ENCODE measurements around the gene CDH24.
A peak's percentile ranks its signal among the peaks of the same experiment; 100 is the strongest.

Gene CDH24

DNA sequence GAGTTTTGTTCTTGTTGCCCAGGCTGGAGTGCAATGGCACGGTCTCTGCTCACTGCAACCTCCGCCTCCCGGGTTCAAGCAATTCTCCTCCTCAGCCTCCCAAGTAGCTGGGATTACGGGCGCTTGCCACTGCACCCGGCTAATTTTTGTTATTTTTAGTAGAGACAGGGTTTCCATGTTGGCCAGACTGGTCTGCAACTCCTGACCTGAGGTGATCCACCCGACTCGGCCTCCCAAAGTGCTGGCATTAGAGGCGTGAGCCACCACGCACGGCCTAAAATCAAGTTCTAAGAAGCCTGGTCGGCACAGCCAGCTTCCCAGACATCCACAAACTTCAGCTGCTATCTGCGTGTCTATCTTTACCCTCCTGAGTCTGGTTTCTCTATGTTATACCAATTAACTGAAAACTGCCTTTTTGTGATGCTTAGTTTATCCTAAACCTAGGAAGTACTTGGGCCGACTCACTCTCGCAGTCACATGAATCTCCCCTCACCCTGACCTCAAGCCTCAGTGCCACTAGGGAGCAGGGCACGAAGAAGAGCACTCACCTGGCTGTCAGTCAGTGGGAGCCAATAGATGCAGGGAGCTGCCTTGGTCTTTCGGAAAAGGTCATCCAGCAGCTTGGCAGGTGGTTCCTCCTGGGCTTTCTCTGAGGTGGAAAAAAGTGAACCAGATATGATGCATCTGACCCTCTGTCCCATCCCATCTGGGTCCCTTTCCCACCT is 3.4 kb upstream of the CDH24 start:
- no peak for DNase-seq

DNA sequence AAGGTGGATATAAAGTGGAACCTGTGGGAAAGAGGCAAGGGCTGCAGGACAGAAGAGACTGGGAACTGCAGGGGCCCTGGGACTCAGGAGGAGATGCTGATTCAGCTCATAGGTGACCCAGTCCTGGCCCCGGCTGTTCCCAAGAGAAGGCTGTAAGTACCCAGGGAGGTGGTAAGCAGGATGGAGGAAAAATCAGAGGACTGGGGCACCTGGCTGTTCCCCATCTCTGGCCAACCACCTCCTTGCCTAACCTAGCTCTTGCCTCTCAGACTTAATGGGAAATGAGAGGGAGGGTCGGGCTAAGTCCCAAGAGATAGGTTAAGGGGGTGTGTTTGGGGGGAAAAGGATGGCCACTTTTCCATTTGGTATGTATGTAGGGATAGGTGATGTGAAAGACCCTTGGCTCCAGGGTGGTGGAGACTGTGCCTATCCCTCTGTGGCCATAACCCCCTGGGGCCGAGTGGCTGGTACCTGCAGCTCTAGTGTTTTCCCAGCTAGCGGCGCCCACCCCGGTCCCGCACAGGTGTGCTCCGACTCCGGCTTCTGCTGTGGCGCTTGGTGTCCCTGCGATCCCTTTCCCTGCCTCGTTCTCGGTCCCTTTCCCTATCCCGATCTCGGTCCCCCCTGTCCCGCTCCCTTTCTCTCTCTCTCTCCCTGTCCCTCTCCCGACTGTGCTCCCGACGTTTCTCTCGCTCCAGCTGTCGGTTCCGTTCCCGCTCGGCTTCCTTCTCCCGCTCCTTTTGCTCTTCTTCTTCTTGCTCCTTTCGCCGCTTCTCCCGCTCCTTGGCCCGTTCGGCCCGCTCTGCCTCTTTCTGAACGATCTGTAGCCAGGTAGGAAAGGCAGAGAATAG is 1.6 kb upstream of the CDH24 start:
- no peak for DNase-seq

DNA sequence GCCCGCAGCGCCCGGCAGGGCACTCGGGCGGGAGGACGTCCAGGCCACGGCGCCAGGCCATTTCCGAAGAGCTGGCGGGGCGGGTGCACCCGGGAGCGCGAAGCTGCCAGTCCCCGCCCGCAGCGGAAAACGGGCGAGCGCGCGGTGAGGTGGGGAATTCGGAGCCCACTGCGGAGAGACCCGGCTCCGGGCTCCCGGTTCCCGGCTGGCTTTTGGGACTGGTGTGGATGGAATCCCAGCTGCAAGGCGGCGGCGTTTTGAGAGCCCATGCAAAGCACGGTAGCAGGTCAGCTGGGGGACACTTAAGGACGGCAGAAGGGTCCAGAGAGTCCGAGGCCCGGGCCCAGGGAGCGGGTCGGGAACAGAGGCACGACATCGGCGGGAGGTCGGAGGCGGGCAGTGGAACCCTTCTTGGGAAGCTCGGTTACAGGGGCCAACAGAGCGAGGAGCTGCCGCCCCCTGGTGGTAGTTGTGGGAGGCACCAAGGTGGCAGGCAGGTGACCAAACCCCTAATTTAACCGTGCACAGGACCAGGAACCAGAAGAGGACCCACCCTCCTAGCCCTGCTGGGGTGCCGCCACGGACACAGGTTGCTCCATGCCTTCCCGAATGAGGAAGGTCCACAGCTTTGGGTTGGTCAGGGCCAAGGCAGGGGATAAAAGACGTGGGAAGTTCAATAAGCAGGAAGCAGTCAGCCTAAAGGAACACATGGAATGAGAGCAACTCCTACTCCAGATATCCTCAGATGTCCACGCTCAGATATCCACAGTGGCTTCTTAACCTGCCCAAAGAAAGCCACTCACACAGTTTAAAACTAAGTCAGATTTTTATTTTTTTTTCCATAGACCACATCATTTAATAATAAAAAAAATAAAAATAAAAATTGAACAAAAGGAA is 685 bp upstream of the CDH24 start:
- DNase-seq = peak; percentile 94

DNA sequence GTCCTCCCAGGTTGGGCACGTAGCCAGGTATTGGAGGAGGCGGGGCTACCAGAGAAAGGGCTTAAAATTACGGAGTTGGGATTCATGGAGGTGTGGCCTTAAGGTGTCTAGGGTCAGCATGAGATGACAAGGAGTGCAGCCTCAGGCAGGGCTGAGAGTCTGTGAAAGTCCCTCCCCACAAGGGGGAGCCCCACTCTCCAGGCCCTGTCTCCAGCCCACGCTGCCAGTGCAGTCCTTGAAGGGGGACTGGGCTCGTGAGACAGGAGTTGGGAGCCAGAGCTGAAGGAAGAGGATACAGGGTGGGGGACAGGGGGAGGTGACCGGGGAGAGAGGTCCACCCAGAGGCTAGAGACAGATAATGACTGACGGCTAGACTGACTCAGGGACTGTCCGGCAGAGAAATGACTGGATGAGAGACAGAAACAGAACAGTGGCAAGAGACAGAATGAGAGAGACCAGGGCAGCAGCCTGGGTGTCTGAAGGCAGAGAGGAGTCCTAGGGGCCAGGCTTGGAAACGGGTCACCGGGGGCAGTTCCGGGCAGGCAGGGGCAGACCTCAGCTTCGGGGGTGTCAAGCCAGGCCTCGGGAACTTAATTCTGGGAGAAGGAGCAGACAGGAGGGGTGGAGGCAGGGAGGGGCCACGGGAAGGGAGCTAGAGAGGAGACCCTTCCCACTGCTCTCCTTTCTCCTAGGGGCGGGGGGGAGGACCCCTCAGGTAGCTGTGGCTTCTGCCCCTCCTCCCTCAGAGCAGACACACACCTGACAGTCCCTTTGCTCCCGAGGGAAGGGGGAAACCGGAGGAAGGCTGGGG is 970 bp downstream of the CDH24 start:
- peak; percentile 62 for DNase-seq

DNA sequence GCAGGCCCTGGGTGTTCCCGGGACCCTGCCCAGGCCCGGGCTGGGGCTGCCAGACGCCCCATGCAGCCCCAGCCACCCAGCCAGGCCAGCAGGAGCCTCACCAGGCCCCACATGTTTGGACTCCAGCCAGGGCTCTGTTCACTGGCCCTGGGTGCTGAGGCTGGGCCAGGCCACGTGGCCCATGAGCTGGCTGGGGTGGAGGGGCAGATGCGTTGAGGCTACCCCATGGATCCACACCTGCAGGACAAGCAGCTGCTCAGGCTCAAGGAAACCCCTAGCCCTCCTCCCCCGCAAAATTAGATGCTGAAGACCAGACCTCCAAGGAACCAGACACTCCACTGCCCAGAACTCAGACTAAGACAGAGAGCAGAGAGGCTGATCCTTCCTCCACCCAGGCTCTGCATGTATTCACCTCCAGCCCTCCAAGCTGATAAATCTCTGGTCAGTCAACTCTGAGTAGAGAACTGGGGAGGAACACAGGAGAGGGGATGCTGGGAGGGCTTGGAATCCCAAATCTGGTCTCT is 1.6 kb downstream of the CDH24 start:
- DNase-seq = no peak

DNA sequence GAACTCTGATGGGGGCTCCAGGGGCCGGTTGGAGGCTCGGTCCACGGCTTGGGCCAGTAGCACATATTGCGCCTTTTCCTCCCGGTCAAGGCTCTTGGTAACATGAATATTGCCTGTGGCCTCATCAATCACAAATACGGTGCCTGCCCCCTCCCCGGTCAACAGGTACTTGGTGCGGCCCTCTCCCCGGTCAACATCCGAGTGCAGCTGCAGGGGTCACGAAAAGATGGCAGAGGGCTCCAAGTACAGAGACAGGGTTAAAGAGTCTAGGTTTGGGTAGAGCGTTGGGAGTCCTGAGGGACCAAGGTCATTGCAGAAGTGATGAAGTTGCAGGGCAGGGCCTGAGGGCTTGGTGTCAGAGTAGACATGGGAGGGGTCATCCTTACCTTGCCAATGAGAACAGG is 2.2 kb downstream of the CDH24 start:
- DNase-seq = no peak

DNA sequence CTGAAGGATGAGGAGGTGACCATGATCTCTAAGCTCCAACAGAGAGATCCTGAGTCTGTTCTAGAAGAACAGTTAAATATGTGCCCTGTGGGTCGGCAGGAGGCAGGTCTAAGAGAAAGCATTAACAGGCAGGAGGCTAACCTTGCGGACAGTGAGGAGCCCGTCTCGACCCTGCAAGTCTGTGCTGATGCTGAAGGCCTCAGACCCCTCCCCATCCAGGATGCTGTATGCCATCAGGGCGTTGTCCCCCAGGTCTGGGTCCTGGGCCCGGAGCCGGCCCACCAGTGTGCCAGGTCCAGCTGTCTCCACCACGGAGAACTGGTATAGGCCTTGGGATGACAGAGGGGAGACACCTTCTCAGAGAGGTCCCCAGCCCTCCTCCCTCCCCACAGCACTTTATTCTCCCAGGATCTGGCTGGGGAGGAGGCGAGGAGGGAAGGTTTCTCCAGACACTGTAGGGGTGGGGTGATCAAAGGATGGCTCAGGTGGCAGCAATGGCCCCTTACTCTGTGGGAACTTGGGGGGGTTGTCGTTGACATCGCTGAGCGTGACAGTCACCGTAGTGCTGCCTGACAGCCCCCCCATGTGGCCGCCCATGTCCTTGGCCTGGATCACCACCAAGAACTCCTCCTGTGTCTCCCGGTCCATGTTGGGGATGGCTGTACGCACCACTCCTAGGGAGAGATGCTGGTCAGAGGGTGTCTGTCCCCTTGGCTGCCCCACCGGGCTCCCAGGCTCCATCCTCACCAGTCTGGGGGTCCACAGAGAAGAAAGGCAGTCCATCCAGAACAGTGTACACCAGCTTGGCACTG is 3.1 kb downstream of the CDH24 start:
- DNase-seq = no peak

DNA sequence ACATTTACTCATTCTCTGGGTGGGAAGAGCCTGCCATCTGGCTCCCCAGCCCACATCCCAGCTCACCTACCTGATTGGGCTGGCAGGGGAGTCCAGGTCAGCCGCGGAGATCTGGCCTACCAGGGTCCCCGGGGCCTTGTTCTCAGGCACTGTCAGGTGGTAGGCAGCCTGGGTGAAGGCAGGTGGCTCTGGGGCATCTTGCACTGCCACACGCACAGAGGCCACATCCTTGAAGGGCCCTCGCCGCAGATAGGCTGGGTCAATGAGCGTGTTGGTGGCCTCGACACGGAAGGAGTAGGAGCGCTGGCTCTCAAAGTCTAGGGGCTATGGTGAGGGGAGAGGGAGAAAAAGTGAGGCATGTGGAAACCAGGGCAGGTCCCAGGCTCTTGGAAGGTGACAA is 3.9 kb downstream of the CDH24 start:
- no peak for DNase-seq

DNA sequence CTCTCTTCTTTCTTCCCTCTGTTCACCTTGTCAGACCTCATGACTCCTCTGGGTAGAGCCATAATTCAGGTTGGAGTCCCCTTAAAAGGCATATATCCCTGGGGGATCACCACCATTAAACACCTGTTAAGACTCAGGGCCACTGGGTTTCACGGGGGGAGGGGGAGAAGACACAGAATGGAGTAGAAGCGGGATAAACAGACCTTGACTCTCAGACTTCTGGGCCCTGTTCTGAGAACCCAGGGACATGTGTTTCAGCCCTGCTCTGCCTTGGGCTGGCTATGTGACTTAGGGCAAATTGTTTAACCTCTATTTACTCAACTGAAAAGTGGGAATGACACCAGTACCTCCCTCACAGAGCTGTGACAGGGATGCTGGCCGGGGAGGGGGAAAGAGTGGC is 4.6 kb downstream of the CDH24 start:
- DNase-seq = no peak

DNA sequence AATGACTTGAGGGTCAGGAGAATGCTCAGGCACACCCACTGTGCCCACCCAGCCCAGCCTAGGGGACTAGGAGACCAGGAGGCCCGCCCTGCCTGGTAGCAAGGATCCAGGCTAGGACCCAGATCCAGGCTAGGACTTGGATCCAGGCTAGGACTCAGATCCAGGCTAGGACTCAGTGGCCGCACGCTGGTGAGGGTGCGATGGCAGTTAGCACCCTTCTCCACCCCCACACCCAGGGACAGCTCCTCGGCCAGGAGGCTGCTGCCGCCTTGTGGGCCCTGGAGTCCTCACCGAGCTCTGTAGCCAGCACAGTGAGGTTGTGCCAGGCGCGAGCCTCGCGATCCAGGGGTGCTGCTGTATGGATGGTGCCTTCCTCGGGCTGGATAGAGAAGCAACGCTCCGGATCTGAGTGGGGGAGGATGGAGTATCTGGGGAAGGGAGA is 5.1 kb downstream of the CDH24 start:
- no peak for DNase-seq

DNA sequence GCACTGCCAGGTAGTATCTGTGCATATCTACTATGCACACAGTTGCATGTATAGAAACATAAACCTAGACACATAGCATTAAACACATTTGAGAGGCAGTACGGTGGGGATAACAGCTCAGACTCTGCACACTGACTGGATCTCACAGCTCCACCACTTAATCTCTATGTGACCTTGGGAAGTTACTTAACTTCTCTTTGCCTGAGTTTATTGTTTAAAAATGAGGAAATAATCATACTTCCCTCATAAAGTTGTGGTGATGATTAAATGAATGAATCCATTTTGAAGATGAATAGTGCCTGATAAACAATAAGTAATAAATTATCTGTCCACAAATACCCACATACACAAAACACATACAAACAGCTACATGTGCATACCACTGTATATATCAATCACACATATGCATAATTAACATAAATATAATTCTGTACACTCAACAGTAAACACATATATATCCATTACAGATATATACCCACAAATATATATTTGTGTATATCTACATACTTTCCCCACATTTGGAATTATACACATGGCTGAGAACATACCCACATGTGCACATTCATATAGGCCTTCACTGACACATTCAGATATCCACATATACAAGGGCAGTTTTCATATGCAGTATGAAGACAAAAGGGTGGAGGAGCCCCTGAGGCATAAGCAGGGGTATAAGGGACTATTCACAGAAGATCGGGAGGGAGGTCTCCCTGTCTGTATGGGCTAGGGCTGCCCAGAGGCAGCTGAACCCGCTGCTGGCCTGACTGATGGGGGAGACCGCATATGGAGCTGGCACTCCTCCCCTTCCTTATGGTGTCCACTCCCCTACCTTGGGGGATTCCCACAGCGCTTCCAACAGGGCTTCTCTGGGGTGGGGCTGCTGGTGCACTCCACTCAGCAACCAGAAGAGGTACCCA is 5.9 kb downstream of the CDH24 start:
- no peak for DNase-seq

DNA sequence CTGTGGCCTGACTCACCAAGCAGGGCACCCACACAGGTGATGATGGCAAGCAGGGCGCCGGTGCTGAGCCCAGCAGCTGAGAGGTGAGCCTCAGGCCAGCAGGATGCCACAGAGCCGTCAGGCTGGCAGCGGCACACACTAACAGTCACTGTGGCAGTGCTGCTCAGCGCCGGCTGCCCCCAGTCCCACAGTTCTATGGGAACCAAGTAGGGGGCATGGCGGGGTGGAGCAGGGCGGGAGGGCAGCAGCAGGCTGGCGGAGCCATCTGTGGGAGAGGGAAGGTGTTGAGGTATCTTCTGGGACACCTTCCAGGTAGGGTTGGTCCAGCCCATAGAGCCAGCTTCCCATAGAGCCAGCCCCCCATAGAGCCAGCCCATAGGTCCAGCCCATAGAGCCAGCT is 8.3 kb downstream of the CDH24 start:
- DNase-seq = no peak

DNA sequence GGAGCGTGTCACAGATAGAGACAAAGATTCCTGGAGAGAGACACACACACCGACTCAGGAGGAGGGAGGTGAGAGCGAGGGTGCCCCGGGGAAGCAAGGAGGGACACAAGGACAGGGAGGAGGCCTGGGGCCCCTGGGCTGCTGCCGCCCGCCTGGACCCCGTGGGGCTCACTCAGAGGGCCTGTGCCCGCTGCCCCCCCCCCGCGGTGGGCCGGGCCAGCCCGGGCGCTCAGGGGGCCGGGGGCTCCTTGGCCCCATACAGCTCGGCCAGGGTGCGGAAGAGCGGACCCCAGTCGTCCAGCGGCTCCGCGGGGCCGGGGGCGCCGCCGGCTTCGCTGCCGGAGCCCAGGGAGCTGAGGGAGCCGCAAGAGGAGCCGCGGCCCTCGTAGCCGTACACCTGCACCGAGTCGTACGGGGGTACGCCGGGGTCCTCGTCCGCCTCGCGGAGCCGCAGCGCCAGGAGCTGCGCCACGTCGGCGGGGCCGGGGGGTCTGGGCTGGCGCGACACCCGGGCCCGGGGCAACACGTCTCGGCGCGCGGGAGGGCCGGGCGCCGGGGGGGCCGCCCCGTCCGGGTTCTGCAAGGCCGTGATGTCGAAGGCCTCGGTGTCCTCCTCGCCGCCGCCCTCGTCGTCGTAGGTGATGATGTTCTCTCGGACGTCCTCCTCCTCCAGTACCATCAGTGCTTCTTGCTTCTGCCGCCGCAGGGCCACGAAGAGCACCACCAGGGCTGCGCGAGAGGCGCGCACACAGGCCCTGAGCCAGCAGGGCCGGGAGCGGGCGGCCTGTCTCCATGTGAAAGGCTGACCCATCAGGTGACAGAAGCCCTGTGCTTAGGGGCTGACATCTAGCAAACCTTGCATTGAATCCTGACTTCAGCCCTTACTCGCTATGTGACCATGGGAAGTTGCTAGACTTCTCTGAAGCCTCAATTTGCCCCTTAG is 9.3 kb downstream of the CDH24 start:
- DNase-seq = no peak

DNA sequence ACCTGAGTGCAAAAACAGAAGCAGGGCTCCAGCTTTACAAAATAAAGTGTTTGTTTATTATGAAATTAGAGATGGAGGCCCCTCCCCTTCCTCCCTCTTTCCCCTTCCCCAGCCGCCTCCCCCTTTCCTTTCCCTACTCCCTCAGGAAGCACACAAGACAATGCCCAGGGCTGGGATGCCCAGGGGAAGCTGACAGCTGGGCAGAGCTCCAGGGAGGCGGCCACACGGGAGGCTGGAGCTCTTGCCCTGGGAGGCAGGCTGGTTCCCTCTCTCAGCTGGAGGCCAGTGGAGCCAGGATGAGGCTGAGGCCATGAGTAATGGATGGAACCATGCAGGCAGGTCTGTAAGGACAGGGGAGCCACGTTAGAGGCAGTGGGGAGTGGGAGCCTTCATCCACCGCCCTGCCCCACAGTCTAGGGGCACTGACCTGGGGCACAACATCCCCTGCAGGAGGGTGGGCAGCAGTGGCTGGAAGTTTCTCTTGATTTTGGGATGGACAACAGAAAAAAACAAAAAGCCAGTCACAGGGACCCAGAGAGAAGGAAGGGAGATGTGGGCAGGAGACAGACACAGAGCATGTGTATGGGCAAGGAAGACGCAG is 10.2 kb downstream of the CDH24 start:
- no peak for DNase-seq

DNA sequence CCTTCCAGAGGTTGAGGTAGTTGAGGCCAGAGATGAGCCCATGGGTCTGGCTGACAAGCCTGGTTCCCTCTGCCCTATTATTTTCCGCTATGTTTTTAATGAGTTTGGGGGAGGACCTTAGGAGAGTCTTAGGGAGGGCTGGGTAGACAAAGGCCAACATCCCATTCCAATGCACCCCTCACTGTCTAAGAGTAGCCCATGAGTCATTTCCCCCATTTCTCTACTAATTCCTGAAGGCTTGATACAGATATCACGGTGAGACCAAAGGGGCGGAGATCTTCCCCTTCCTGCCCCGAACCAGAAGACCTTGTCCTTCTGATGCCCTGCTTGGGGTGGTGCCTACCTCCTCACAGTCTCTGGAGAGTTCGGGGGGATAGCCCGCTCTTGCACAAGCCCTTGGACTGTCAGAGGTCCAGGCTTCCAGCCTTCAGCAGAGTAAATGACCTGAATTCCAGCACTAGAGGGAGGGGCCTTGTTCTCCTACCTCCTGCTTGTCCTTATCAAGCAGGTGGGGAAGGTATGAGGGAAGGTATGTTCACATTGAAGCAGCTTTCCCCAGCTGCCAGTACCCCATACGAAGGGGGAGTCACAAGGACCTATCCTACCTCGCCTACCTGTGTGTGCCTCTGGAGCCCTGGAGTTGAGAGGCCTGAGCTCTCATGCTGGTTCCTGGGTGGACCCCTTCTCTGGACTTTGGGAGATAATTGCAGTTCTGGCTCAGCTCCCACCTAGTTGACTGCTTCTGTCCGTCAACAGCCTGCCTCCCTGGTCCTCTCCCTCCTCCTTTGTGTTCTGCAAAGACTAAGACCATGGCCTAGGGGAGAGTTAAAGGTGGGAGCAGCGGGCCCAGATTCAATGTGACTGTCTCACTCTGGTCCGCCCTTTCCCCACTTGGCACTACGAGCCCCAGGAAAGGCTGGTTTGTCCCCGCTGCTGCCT is 11.6 kb downstream of the CDH24 start:
- DNase-seq = no peak

DNA sequence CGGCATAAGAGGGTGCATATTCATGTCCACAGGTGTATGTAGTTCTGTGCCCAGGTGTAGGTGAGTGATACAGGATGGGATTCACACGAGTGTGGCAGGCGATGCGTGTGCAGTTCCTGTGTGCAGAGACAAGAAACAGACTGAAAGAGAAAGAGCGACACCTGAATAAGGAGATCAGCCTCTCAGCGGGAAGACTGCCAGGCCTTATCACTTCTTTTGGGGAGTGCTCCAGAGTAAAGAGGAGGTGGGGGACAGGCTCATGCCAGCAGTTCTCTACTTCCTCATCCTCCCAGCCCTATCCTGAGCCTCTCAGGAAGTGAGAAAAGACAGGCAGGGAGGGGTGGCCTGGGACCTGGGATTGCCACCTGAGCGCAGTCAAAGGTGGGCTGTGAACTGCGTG is 12.5 kb downstream of the CDH24 start:
- DNase-seq = no peak

DNA sequence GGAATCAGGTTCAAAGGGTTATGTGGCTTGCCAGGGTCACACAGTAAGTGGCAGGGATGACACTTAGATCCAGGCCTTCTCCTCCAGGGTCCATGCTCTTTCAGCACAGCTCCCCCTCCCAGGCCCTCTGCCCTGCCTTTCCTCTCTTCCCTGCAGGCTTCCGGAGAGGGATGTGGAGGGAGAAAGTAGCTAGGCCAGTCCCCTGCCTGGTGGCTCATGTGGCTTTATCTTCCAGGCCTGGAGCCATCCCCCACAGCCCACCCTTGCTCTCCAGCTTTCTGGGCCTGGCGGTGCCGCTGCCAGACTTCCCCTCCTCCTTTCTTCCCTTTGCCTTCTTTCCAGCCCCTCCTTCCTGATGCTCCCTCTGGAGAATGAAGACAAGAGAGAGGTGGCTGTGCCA is 13.6 kb downstream of the CDH24 start:
- DNase-seq = no peak
